GM23338 (cell line): ENCODE measurements around the gene ATP10B. TPM values are rescaled to one million over a fixed set of nuclear protein-coding genes. Genes with fewer than 3 reads are reported as not detected.

ENCODE experiments used
- ATAC-seq: fragments of 200-7000 bp; cut with Tn5 transposase; 3 replicates; pipeline ENCODE4 v1.9.1; 2020
- DNase-seq: peaks from one replicate; pipeline ENCODE4 v3.0.0-alpha.2; 2015; ENCODE audit warnings: low spot score
- H2AFZ ChIP-seq: fragments of 200-600 bp; sonication (generic); 2 replicates; pipeline ENCODE4 v1.8.0; 2016; ENCODE audit warnings: antibody characterized with exemption, mild to moderate bottlenecking, moderate library complexity
- H3F3A ChIP-seq: fragments of 200-600 bp; sonication (generic); replicated peaks from 2 replicates; pipeline ENCODE4 v1.8.0; 2017; ENCODE audit warnings: antibody characterized with exemption, mixed run types, low read depth
- H3K27ac ChIP-seq: fragments of 200-600 bp; sonication (generic); 2 replicates; pipeline ENCODE4 v1.6.1; 2016; ENCODE audit warnings: low read depth
- H3K27me3 ChIP-seq: fragments of 200-600 bp; sonication (generic); 2 replicates; pipeline ENCODE4 v1.8.0; 2016; ENCODE audit warnings: mild to moderate bottlenecking, mixed run types, moderate library complexity; ENCODE audit not compliant: insufficient read depth
- H3K36me3 ChIP-seq: fragments of 200-600 bp; sonication (generic); 2 replicates; pipeline ENCODE4 v1.8.0; 2016; ENCODE audit warnings: mild to moderate bottlenecking; ENCODE audit not compliant: insufficient read depth
- H3K4me1 ChIP-seq: fragments of 200-600 bp; sonication (generic); 2 replicates; pipeline ENCODE4 v1.8.0; 2016; ENCODE audit warnings: mild to moderate bottlenecking, moderate library complexity; ENCODE audit not compliant: insufficient read depth
- H3K4me2 ChIP-seq: fragments of 200-600 bp; sonication (generic); 2 replicates; pipeline ENCODE4 v1.7.1; 2017; ENCODE audit warnings: mixed run types
- H3K4me3 ChIP-seq: fragments of 200-600 bp; sonication (generic); 2 replicates; pipeline ENCODE4 v1.6.1; 2016; ENCODE audit warnings: mixed run types
- H3K79me2 ChIP-seq: fragments of 200-600 bp; sonication (generic); replicated peaks from 2 replicates; pipeline ENCODE4 v1.8.0; 2017; ENCODE audit warnings: mild to moderate bottlenecking; ENCODE audit not compliant: insufficient read depth
- H3K9me2 ChIP-seq: fragments of 200-600 bp; sonication (generic); 2 replicates; pipeline ENCODE4 v1.8.0; 2017; ENCODE audit not compliant: insufficient read depth
- H4K20me1 ChIP-seq: fragments of 200-600 bp; sonication (generic); replicated peaks from 2 replicates; pipeline ENCODE4 v1.8.0; 2017; ENCODE audit warnings: mild to moderate bottlenecking; ENCODE audit not compliant: insufficient read depth
- H3K27ac Mint-ChIP-seq: 2 replicates; pipeline ENCODE4 v1.8.0; 2020; ENCODE audit warnings: inconsistent platforms, mild to moderate bottlenecking, moderate library complexity, mixed read lengths
- H3K27me3 Mint-ChIP-seq: 3 replicates; pipeline ENCODE4 v1.8.0; 2022; ENCODE audit warnings: low read depth, mild to moderate bottlenecking, moderate library complexity, mixed read lengths, inconsistent platforms; ENCODE audit not compliant: insufficient read depth, poor library complexity
- H3K36me3 Mint-ChIP-seq: 3 replicates; pipeline ENCODE4 v1.8.0; 2021; ENCODE audit warnings: low read depth, mild to moderate bottlenecking, inconsistent platforms, moderate library complexity, mixed read lengths
- H3K4me1 Mint-ChIP-seq: 3 replicates; pipeline ENCODE4 v1.8.0; 2020; ENCODE audit warnings: mild to moderate bottlenecking, inconsistent platforms, mixed read lengths
- H3K4me3 Mint-ChIP-seq: 3 replicates; pipeline ENCODE4 v1.8.0; 2021; ENCODE audit warnings: moderate library complexity, mild to moderate bottlenecking, inconsistent platforms, mixed read lengths
- H3K9me3 Mint-ChIP-seq: 3 replicates; pipeline ENCODE4 v1.8.0; 2020; ENCODE audit warnings: moderate library complexity, mild to moderate bottlenecking, inconsistent platforms, mixed read lengths
- CREB1 ChIP-seq: fragments of 250-450 bp; sonication (Bioruptor Pico); IDR thresholded peaks from 2 replicates; pipeline ENCODE4 v1.5.0; 2020; ENCODE audit warnings: low read depth, mild to moderate bottlenecking, moderate library complexity
- EZH2phosphoT487 ChIP-seq: fragments of 200-600 bp; sonication (generic); IDR thresholded peaks from one replicate; pipeline ENCODE4 v1.8.1; 2018; ENCODE audit warnings: antibody characterized with exemption; ENCODE audit not compliant: unreplicated experiment
- JUNB ChIP-seq: IDR thresholded peaks from one replicate; pipeline ENCODE4 v1.6.1; 2016; ENCODE audit warnings: antibody characterized with exemption; ENCODE audit not compliant: unreplicated experiment
- POLR2AphosphoS5 ChIP-seq: IDR thresholded peaks from 2 replicates; pipeline ENCODE4 v1.6.1; 2016; ENCODE audit warnings: antibody characterized with exemption, low read depth
- ZNF114 ChIP-seq: fragments of 250-450 bp; sonication (Bioruptor Pico); IDR thresholded peaks from 2 replicates; pipeline ENCODE4 v1.5.0; 2020; ENCODE audit warnings: mild to moderate bottlenecking, moderate library complexity
- ZNF331 ChIP-seq: fragments of 250-450 bp; sonication (Bioruptor Pico); IDR thresholded peaks from 2 replicates; pipeline ENCODE4 v1.5.0; 2020; ENCODE audit warnings: low read depth, mild to moderate bottlenecking, moderate library complexity
- polyA plus RNA-seq: library from polyadenylated mRNA; unstranded; fragments of >200 nt; fragmentation: Nextera tagmentation; extraction: Ambion mirVana; gene quantifications from 2 replicates; pipeline ENCODE4 v1.2.1, GENCODE V29; 2016
- total RNA-seq: library from RNA; depleted of rRNA; stranded (reverse); fragments of >200 nt; shearing (Covaris generic); gene quantifications from 2 replicates; pipeline ENCODE4 v1.2.3, GENCODE V29; 2014
- TF ChIP-seq, protein P1 (sequence below): IDR thresholded peaks from 2 replicates; pipeline ENCODE4 v1.6.1; 2016; ENCODE audit warnings: antibody characterized with exemption
- TF ChIP-seq, protein P2 (sequence below): IDR thresholded peaks from one replicate; pipeline ENCODE4 v1.6.1; 2018; ENCODE audit warnings: antibody characterized with exemption; ENCODE audit not compliant: unreplicated experiment
- TF ChIP-seq, protein P3 (sequence below): fragments of 250-450 bp; sonication (Bioruptor Pico); IDR thresholded peaks from 2 replicates; pipeline ENCODE4 v1.5.0; 2020; ENCODE audit warnings: mild to moderate bottlenecking, moderate library complexity

ATP10B gene
- total and polyA plus RNA-seq, 2 experiments from 2014 or later, result 0.11 to 0.14 TPM

DNA sequence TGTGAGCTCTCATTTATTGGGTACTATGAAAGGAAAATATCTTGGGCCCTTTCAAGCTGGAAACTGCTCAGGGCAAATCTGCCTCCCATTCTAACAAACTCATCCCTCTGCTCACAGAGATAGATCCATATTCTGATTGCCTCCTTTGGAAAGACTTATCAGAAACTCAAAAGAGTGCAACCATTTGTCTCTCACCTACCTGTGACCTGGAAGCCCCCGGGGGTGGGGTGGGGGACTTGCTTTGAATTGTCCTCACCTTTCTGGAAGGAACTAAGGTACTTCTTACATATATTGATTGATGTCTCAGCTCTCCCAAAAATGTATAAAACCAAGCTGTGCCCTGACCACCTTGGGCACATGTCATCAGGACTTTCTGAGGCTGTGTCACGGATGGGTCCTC, 125.3 kb downstream of the ATP10B start:
- no peaks in the 10 kb centered on the region for H3K9me2 ChIP-seq
- DNase-seq (no peak), ATAC-seq (no peak)
- no peaks in the 10 kb centered on the region for H3F3A ChIP-seq
- Mint-ChIP-seq H3K4me1 (peaks cover 24% of the 10 kb centered on the region), H3K27ac (no peak overlapping the region), H3K36me3 (no peaks in the 10 kb centered on the region), H3K27me3 (peaks cover 3% of the 10 kb centered on the region), H3K4me3 (no peak overlapping the region), H3K9me3 (no peaks in the 10 kb centered on the region)
- H2AFZ ChIP-seq, result peak overlapping the region; percentile 63
- H3K27ac ChIP-seq, result no peak overlapping the region
- H3K36me3 ChIP-seq, result no peaks in the 10 kb centered on the region
- no peak for TF ChIP-seq ZNF331 (CRISPR knock-in tag)
- no peak overlapping the region for H3K4me3 ChIP-seq
- H3K4me2 ChIP-seq, result no peak overlapping the region; the same call in 1 of the 2 replicates
- no peaks in the 10 kb centered on the region for H3K27me3 ChIP-seq
- H4K20me1 ChIP-seq, result no peaks in the 10 kb centered on the region
- H3K79me2 ChIP-seq, result no peaks in the 10 kb centered on the region
- peaks cover 23% of the 10 kb centered on the region for H3K4me1 ChIP-seq

DNA sequence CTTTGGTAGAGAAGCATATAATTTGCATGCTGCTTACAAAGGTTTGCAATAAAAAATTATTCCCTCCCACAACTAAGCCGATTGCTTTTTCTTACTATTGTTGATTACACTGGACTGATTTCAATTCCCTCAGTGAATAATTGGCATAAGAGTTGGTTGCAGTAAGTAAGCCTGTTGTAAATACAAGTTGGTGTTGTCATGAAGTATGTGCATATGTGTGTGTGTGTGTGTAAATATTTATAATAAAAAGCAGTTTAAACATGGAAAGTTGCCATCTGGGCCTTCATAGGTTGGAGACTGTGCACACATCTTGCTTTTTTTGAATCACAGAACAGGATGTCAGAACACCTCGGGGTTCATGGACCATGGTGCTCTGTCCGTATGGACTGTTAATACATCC, 131.2 kb downstream of the ATP10B start:
- Mint-ChIP-seq H3K4me3 (no peak overlapping the region), H3K27me3 (peaks cover under 1% of the 10 kb centered on the region), H3K36me3 (no peaks in the 10 kb centered on the region), H3K4me1 (peaks cover 2% of the 10 kb centered on the region; the same call in 2 of the 3 replicates), H3K27ac (no peak overlapping the region), H3K9me3 (0 out of 3 replicates have a peak, but pooled peaks cover 1% of the 10 kb centered on the region)
- no peak overlapping the region for H3K27ac ChIP-seq
- H3K36me3 ChIP-seq, result no peaks in the 10 kb centered on the region
- H3K27me3 ChIP-seq, result no peaks in the 10 kb centered on the region
- H3K9me2 ChIP-seq, result no peaks in the 10 kb centered on the region
- no peak overlapping the region for H2AFZ ChIP-seq
- H3F3A ChIP-seq, result no peaks in the 10 kb centered on the region
- no peak for ATAC-seq
- H3K4me3 ChIP-seq, result no peak overlapping the region
- H4K20me1 ChIP-seq, result no peaks in the 10 kb centered on the region
- H3K79me2 ChIP-seq, result no peaks in the 10 kb centered on the region
- no peak overlapping the region for H3K4me2 ChIP-seq
- DNase-seq, result no peak
- 0 out of 2 replicates have a peak, but pooled peaks cover 1% of the 10 kb centered on the region for H3K4me1 ChIP-seq
- no peak for TF ChIP-seq ZNF331 (CRISPR knock-in tag)
- no peak for TF ChIP-seq ZNF114
- TF ChIP-seq, protein P1, sequence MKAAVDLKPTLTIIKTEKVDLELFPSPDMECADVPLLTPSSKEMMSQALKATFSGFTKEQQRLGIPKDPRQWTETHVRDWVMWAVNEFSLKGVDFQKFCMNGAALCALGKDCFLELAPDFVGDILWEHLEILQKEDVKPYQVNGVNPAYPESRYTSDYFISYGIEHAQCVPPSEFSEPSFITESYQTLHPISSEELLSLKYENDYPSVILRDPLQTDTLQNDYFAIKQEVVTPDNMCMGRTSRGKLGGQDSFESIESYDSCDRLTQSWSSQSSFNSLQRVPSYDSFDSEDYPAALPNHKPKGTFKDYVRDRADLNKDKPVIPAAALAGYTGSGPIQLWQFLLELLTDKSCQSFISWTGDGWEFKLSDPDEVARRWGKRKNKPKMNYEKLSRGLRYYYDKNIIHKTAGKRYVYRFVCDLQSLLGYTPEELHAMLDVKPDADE, result no peak
- TF ChIP-seq POLR2AphosphoS5, result no peak
- TF ChIP-seq EZH2phosphoT487, result no peak
- TF ChIP-seq CREB1, result no peak
- TF ChIP-seq, protein P2, sequence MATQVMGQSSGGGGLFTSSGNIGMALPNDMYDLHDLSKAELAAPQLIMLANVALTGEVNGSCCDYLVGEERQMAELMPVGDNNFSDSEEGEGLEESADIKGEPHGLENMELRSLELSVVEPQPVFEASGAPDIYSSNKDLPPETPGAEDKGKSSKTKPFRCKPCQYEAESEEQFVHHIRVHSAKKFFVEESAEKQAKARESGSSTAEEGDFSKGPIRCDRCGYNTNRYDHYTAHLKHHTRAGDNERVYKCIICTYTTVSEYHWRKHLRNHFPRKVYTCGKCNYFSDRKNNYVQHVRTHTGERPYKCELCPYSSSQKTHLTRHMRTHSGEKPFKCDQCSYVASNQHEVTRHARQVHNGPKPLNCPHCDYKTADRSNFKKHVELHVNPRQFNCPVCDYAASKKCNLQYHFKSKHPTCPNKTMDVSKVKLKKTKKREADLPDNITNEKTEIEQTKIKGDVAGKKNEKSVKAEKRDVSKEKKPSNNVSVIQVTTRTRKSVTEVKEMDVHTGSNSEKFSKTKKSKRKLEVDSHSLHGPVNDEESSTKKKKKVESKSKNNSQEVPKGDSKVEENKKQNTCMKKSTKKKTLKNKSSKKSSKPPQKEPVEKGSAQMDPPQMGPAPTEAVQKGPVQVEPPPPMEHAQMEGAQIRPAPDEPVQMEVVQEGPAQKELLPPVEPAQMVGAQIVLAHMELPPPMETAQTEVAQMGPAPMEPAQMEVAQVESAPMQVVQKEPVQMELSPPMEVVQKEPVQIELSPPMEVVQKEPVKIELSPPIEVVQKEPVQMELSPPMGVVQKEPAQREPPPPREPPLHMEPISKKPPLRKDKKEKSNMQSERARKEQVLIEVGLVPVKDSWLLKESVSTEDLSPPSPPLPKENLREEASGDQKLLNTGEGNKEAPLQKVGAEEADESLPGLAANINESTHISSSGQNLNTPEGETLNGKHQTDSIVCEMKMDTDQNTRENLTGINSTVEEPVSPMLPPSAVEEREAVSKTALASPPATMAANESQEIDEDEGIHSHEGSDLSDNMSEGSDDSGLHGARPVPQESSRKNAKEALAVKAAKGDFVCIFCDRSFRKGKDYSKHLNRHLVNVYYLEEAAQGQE, result no peak
- TF ChIP-seq, protein P3, sequence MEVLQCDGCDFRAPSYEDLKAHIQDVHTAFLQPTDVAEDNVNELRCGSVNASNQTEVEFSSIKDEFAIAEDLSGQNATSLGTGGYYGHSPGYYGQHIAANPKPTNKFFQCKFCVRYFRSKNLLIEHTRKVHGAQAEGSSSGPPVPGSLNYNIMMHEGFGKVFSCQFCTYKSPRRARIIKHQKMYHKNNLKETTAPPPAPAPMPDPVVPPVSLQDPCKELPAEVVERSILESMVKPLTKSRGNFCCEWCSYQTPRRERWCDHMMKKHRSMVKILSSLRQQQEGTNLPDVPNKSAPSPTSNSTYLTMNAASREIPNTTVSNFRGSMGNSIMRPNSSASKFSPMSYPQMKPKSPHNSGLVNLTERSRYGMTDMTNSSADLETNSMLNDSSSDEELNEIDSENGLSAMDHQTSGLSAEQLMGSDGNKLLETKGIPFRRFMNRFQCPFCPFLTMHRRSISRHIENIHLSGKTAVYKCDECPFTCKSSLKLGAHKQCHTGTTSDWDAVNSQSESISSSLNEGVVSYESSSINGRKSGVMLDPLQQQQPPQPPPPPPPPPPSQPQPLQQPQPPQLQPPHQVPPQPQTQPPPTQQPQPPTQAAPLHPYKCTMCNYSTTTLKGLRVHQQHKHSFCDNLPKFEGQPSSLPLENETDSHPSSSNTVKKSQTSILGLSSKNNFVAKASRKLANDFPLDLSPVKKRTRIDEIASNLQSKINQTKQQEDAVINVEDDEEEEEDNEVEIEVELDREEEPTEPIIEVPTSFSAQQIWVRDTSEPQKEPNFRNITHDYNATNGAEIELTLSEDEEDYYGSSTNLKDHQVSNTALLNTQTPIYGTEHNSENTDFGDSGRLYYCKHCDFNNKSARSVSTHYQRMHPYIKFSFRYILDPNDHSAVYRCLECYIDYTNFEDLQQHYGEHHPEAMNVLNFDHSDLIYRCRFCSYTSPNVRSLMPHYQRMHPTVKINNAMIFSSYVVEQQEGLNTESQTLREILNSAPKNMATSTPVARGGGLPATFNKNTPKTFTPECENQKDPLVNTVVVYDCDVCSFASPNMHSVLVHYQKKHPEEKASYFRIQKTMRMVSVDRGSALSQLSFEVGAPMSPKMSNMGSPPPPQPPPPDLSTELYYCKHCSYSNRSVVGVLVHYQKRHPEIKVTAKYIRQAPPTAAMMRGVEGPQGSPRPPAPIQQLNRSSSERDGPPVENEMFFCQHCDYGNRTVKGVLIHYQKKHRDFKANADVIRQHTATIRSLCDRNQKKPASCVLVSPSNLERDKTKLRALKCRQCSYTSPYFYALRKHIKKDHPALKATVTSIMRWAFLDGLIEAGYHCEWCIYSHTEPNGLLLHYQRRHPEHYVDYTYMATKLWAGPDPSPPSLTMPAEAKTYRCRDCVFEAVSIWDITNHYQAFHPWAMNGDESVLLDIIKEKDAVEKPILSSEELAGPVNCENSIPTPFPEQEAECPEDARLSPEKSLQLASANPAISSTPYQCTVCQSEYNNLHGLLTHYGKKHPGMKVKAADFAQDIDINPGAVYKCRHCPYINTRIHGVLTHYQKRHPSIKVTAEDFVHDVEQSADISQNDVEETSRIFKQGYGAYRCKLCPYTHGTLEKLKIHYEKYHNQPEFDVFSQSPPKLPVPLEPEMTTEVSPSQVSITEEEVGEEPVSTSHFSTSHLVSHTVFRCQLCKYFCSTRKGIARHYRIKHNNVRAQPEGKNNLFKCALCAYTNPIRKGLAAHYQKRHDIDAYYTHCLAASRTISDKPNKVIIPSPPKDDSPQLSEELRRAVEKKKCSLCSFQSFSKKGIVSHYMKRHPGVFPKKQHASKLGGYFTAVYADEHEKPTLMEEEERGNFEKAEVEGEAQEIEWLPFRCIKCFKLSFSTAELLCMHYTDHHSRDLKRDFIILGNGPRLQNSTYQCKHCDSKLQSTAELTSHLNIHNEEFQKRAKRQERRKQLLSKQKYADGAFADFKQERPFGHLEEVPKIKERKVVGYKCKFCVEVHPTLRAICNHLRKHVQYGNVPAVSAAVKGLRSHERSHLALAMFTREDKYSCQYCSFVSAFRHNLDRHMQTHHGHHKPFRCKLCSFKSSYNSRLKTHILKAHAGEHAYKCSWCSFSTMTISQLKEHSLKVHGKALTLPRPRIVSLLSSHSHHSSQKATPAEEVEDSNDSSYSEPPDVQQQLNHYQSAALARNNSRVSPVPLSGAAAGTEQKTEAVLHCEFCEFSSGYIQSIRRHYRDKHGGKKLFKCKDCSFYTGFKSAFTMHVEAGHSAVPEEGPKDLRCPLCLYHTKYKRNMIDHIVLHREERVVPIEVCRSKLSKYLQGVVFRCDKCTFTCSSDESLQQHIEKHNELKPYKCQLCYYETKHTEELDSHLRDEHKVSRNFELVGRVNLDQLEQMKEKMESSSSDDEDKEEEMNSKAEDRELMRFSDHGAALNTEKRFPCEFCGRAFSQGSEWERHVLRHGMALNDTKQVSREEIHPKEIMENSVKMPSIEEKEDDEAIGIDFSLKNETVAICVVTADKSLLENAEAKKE (CRISPR knock-in tag), result no peak
- TF ChIP-seq JUNB, result no peak
